ENCODE results near the gene ZNF182. TPM values are rescaled to one million over a fixed set of nuclear protein-coding genes. Genes with fewer than 3 reads are reported as not detected.
"Not testable (repeated sequence)": the region's sequence is repeated elsewhere in the genome, so short reads cannot be mapped to it uniquely, and the experiment has no call there.

The ZNF182 gene
- total RNA-seq, 1 donor from 2014 or later: 0.11 TPM

DNA sequence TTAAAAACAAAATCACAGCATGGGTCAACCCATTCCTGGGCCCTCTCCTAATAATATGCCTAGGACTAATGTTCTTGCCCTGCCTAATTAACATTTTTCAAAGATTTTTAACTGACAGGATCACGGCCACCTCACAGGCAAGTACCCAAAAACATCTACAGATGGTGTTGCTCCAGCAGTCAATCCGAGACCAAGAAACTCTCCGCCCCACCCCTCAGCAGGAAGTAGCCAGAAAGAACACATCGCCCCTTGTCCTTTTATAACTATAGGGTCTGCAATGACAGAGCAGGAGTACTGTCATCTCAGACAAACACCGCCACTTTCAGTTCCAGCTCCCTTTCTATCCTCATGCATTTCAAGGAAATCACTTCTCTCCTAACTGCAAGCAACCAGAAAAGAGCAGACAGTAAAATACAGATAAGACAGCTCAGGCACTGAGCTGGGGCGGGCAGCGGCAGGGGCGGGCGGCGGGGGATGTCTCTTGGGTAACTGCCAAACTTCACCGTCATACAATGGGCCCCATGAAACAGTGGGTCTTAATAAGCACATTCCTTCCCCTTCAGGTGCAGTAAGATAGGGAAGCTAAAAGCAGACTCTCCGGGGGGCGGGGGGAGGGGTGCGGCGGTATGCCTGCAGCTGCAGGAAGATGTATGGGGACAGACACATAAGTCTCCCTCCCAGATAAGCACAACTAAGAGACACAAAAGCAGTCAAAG is 67.4 kb downstream of the ZNF182 start:
- Histone ChIP-seq H3K27me3 (no peaks in the 10 kb centered on the region), H3K27ac (no peak overlapping the region), H3K4me3 (no peak overlapping the region), H3K9me3 (peaks cover 0 to 5% of the 10 kb centered on the region in 2 donors), H3K4me1 (no peaks in the 10 kb centered on the region), H3K36me3 (no peaks in the 10 kb centered on the region)
- intact Hi-C loops (cut with DNase I): no loop called here
- TF ChIP-seq, protein P1, sequence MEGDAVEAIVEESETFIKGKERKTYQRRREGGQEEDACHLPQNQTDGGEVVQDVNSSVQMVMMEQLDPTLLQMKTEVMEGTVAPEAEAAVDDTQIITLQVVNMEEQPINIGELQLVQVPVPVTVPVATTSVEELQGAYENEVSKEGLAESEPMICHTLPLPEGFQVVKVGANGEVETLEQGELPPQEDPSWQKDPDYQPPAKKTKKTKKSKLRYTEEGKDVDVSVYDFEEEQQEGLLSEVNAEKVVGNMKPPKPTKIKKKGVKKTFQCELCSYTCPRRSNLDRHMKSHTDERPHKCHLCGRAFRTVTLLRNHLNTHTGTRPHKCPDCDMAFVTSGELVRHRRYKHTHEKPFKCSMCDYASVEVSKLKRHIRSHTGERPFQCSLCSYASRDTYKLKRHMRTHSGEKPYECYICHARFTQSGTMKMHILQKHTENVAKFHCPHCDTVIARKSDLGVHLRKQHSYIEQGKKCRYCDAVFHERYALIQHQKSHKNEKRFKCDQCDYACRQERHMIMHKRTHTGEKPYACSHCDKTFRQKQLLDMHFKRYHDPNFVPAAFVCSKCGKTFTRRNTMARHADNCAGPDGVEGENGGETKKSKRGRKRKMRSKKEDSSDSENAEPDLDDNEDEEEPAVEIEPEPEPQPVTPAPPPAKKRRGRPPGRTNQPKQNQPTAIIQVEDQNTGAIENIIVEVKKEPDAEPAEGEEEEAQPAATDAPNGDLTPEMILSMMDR (IDR thresholded peaks at IDR 0.05): no peak
- DNase-seq (ENCODE audit: low spot score in 2 of 2): no peak

DNA sequence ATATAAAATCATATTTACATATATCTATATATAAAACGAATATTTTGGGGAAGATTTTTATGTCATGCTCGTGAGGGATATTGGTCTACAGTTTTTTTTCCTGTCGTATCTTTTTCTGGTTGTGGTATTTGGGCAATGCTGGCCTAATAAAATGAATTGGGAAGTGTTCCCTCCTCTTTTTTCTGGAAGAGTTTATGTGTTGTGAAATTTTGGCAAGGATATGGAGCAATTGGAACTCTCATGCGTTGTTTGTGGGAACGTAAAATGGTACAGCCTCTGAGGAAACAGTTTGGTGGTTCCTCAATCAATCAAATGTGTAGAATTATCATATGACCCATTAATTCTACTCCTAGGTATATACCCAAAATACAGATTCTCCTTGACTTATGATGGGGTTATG is 69.8 kb downstream of the ZNF182 start:
- intact Hi-C loops (cut with DNase I): no loop called here
- TF ChIP-seq, protein P1 (IDR thresholded peaks at IDR 0.05): no peak
- Histone ChIP-seq H3K9me3 (peaks cover 0 to 5% of the 10 kb centered on the region in 2 donors), H3K4me3 (no peak overlapping the region), H3K27ac (no peak overlapping the region), H3K27me3 (no peaks in the 10 kb centered on the region), H3K36me3 (no peaks in the 10 kb centered on the region), H3K4me1 (no peaks in the 10 kb centered on the region)
- DNase-seq (ENCODE audit: low spot score in 2 of 2): no peak

DNA sequence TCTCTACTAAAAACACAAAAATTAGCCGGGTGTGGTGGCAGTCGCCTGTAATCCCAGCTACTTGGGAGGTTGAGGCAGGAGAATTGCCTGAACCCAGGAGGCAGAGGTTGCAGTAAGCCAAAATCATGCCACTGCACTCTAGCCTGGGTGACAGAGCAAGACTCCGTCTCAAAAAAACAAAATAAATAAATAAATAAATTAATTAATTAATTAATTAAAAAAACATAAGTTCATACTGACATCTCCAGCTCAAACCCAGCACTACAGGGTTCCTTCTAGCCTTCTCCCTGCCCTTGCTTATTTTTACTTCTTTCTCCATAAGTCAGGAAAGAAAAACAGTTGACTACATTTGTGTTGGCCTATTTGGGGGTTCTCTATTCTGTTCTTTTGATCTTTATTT is 71.8 kb downstream of the ZNF182 start:
- H3K4me1 ChIP-seq; H3K36me3 ChIP-seq; H3K27ac ChIP-seq; intact Hi-C loops (cut with DNase I); H3K4me3 ChIP-seq; H3K27me3 ChIP-seq; DNase-seq (ENCODE audit: low spot score in 2 of 2); H3K9me3 ChIP-seq: not testable (repeated sequence)

DNA sequence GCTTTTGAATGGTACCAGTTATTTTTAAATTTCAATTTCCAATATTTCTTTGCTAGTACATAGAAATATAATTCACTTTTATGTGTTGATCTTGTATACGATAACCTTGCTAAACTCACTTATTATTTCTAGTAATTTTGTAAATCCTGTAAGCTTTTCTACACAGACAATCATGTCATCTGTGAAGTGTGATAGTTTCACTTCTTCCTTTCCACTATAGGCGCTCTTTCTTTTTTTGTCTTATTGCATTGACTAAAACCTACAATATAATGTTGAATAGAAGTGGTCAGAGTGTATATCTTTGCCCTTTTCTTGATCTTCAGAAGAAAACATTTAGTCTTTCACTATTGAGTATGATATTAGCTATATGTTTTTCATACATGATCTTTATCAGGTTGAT is 76.6 kb downstream of the ZNF182 start:
- Histone ChIP-seq H3K27me3 (no peaks in the 10 kb centered on the region), H3K27ac (no peak overlapping the region), H3K36me3 (no peaks in the 10 kb centered on the region), H3K4me3 (no peak overlapping the region), H3K9me3 (peaks cover 0 to 4% of the 10 kb centered on the region in 2 donors), H3K4me1 (no peaks in the 10 kb centered on the region)
- DNase-seq (ENCODE audit: low spot score in 2 of 2): no peak
- TF ChIP-seq, protein P1 (IDR thresholded peaks at IDR 0.05): no peak
- intact Hi-C loops (cut with DNase I): no loop called here

Other genes starting within 250 kb of the ZNF182 start
- 2.8 TPM for gene ZNF81, start 167.1 kb downstream of the ZNF182 start, total RNA-seq
- gene SPACA5, start 3.0 kb upstream of the ZNF182 start, total RNA-seq: not detected
- 3.3 TPM for gene ZNF630, start 67.7 kb upstream of the ZNF182 start, total RNA-seq
- not detected for gene SPACA5B, start 126.6 kb upstream of the ZNF182 start, total RNA-seq
- not detected for gene SSX5, start 192.8 kb upstream of the ZNF182 start, total RNA-seq

Data from ascending aorta (tissue), 2 donors.